Lower leg skin (tissue), 4 donors: ENCODE results near the gene MARS1. TPM values are rescaled to one million over a fixed set of nuclear protein-coding genes. Genes with fewer than 3 reads are reported as not detected.
"Not testable (repeated sequence)": the region's sequence is repeated elsewhere in the genome, so short reads cannot be mapped to it uniquely, and the experiment has no call there.

Experiments
- DNase-seq, 2 donors: peaks; one replicate each; pipeline ENCODE4 v3.0.0-alpha.2; 2019; ENCODE audit warnings: low spot score in 2 of 2
- H3K4me3 ChIP-seq: fragments of 200-600 bp; sonication (generic); 2 replicates; pipeline ENCODE4 v1.5.1; 2017; ENCODE audit warnings: mild to moderate bottlenecking, low read depth; ENCODE audit not compliant: poor library complexity, severe bottlenecking
- CTCF ChIP-seq, 3 donors: fragments of 450-650 bp; IDR thresholded peaks; one replicate each; pipeline ENCODE4 v1.5.1; 2016; ENCODE audit warnings: antibody characterized with exemption in 3 of 3, mild to moderate bottlenecking in 3 of 3, moderate library complexity in 2 of 3
- POLR2A ChIP-seq, 2 donors: fragments of 450-650 bp; IDR thresholded peaks; one replicate each; pipeline ENCODE4 v1.6.1; 2016 to 2017; ENCODE audit warnings: antibody characterized with exemption in 2 of 2, mild to moderate bottlenecking in 1 of 2, moderate library complexity in 1 of 2
- WGBS, 2 donors: methylation state at CpG; one replicate each; pipeline ENCODE4 v1.1.5; 2018; 5-methylcytosine and 5-hydroxymethylcytosine counted together
- intact Hi-C: fragments of 100-400 bp; cut with DNase I; formaldehyde crosslinking; loops from one replicate; pipeline ENCODE4 v1.15.0; 2023; ENCODE audit warnings: low total_unique reads
- total RNA-seq, 4 donors: library from RNA; depleted of rRNA; stranded (reverse); fragments of >200 nt; gene quantifications; one replicate each; pipeline ENCODE4 v1.1.0, GENCODE V29; 2016

The MARS1 gene
- total RNA-seq, 4 donors from 2014 or later = 37.7 to 386 (median 51.4) TPM

- DNase-seq = no peak
- no peak overlapping the region for H3K4me3 ChIP-seq
- TF ChIP-seq CTCF (IDR thresholded peaks at IDR 0.05) (no peak), POLR2A (IDR thresholded peaks at IDR 0.05) (no peak)
- intact Hi-C loops = no loop called here
- 92 to 95% methylated on average over 12 of the region's 12 CpGs for WGBS, 2 donors
Observed at GRCh38 chr12:57497223-57498131, 9.6 kb downstream of the MARS1 start.

DNA sequence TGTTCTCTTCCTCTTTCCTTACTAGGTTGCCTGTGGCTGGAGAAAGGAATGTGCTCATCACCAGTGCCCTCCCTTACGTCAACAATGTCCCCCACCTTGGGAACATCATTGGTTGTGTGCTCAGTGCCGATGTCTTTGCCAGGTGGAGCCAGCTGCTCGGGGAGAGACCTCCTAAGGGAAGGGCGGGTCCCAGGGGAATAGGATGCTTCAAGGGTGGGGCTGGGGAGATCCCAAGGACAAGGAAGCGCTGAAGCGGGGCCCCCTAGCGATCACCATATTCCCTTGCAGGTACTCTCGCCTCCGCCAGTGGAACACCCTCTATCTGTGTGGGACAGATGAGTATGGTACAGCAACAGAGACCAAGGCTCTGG lies 10.2 kb downstream of the MARS1 start:
- intact Hi-C loops = no loop called here

DNA sequence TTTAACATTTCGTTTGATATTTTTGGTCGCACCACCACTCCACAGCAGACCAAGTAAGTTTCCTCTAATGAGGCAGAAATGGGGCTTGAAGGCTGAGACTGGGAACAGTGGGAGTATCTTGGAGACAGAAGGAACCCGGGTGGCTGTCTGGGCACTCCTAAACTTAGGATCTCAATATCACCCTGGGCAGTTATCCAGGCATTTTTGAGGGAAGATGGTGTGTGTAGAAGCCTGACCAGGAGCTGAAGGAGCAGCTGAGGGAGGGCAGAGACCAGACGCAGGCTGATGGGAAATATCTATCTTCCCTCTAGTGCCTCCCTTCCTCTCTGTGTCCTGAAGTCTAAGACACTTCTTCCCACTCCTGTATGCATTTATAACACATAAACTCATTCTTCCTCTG lies 10.7 kb downstream of the MARS1 start:
- TF ChIP-seq CTCF (IDR thresholded peaks at IDR 0.05) = no peak
- TF ChIP-seq POLR2A (IDR thresholded peaks at IDR 0.05) = no peak
- intact Hi-C loops = no loop called here
- H3K4me3 ChIP-seq = no peak overlapping the region
- WGBS, 2 donors = 93 to 97% methylated on average over 4 of the region's 4 CpGs
- DNase-seq = no peak

More for the DNA sequence above, 10.2 kb downstream of the MARS1 start:
- H3K4me3 ChIP-seq = no peak overlapping the region
- TF ChIP-seq POLR2A (IDR thresholded peaks at IDR 0.05) = no peak
- no peak for TF ChIP-seq CTCF (IDR thresholded peaks at IDR 0.05)
- WGBS, 2 donors = 86 to 94% methylated on average over 9 of the region's 9 CpGs
- DNase-seq = peak in 1 of 2 donors; percentile 61

DNA sequence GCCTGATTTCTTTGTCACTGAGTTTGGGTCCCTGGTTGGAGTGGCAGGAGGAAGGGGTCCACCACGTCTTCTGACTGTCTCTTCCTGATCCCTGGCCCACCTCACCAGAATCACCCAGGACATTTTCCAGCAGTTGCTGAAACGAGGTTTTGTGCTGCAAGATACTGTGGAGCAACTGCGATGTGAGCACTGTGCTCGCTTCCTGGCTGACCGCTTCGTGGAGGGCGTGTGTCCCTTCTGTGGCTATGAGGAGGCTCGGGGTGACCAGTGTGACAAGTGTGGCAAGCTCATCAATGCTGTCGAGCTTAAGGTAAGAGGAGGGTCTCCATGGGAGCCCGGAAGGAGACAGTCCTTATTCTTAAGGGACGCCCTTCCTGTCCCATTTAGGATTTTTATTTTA lies 12.3 kb downstream of the MARS1 start:
- H3K4me3 ChIP-seq = no peak overlapping the region
- WGBS, 2 donors = 93 to 99% methylated on average over 11 of the region's 11 CpGs
- TF ChIP-seq CTCF (IDR thresholded peaks at IDR 0.05) = no peak
- TF ChIP-seq POLR2A (IDR thresholded peaks at IDR 0.05) = no peak
- no peak for DNase-seq
- intact Hi-C loops = no loop called here

GRCh38 chr12:57502311-57502969 lies 14.6 kb downstream of the MARS1 start:
- peak in 1 of 2 donors; percentile 61 for DNase-seq
- WGBS, 2 donors = 96 to 97% methylated on average over 22 of the region's 22 CpGs
- intact Hi-C loops, H3K4me3 ChIP-seq: not testable (repeated sequence)

DNA sequence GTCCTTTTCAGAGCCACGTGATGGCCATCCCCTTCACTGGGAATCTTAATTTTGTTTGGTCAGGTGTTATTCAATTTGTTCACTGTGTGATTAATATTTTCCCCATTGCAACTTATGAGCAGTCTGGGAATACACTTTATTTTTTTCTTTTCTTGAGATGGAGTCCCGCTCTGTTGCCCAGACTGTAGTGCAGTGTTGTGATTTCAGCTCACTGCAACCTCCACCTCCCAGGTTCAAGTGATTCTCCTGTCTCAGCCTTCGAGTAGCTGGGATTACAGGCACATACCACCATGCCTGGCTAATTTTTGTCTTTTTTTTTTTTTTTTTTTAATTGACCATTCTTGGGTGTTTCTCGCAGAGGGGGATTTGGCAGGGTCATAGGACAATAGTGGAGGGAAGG lies 18.7 kb downstream of the MARS1 start:
- intact Hi-C loops, DNase-seq, H3K4me3 ChIP-seq: not testable (repeated sequence)
- 64 to 84% methylated on average over 4 of the region's 4 CpGs for WGBS, 2 donors

DNA sequence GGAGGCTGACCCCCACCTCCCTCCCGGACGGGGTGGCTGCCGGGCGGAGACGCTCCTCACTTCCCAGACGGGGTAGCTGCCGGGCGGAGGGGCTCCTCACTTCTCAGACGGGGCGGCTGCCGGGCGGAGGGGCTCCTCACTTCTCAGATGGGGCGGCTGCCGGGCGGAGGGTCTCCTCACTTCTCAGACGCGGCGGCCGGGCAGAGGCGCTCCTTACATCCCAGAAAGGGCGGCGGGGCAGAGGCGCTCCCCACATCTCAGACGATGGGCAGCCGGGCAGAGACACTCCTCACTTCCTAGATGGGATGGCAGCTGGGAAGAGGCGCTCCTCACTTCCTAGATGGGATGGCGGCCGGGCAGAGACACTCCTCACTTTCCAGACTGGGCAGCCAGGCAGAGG lies 19.9 kb downstream of the MARS1 start:
- intact Hi-C loops, DNase-seq, H3K4me3 ChIP-seq: not testable (repeated sequence)
- WGBS, 2 donors = 94 to 98% methylated on average over 7 to 20 of the region's 28 CpGs
